Panc1 (cell line): ENCODE measurements around the gene TEX35. TPM values are rescaled to one million over a fixed set of nuclear protein-coding genes. Genes with fewer than 3 reads are reported as not detected.

Experiments used
- ATAC-seq: fragments of 200-7000 bp; cut with Tn5 transposase; 2 replicates; pipeline ENCODE4 v1.9.1; 2020; ENCODE audit warnings: mild to moderate bottlenecking, moderate library complexity
- BruUV-seq: library from RNA; stranded (reverse); fragments of 400-500 nt; replicated peaks from 2 replicates; lab custom pipeline; 2021; lab: Mats Ljungman, UMichigan
- CTCF ChIA-PET: fragments of 300-600 bp; sonication (Branson Sonifier 250); formaldehyde crosslinking; loops from one replicate; lab custom pipeline; 2022; ENCODE audit warnings: antibody characterized with exemption; lab: Charles Lee
- POLR2A ChIA-PET: fragments of 300-600 bp; sonication (Branson Sonifier 250); formaldehyde crosslinking; loops from one replicate; lab custom pipeline; 2022; ENCODE audit warnings: antibody characterized with exemption; lab: Charles Lee
- DNase-seq: peaks from one replicate; pipeline ENCODE4 v3.0.0-alpha.2; 2010; ENCODE audit warnings: low read depth, low spot score
- H3K27ac ChIP-seq: 2 replicates; pipeline ENCODE4 v1.5.1; 2011; ENCODE audit warnings: mild to moderate bottlenecking, low read length, inconsistent platforms
- H3K27me3 ChIP-seq: fragments of 200-500 bp; sonication (Bioruptor generic); 2 replicates; pipeline ENCODE4 v1.6.0; 2014; ENCODE audit warnings: low read length, inconsistent platforms; ENCODE audit not compliant: control insufficient read depth, insufficient read depth
- H3K36me3 ChIP-seq: fragments of 200-500 bp; sonication (Bioruptor generic); 2 replicates; pipeline ENCODE4 v1.5.1; 2014; ENCODE audit warnings: inconsistent platforms, mild to moderate bottlenecking, low read length, moderate library complexity; ENCODE audit not compliant: control insufficient read depth, insufficient read depth
- H3K4me1 ChIP-seq: 2 replicates; pipeline ENCODE4 v1.5.1; 2011; ENCODE audit warnings: inconsistent platforms, mild to moderate bottlenecking, low read length, moderate library complexity; ENCODE audit not compliant: control insufficient read depth, insufficient read depth
- H3K4me3 ChIP-seq, 2 experiments: 2 replicates each; pipeline ENCODE4 v1.5.1; 2011 to 2012; ENCODE audit warnings: low read depth in 2 of 2, low read length in 2 of 2, mild to moderate bottlenecking in 2 of 2, inconsistent platforms in 1 of 2, moderate library complexity in 1 of 2
- H3K9me3 ChIP-seq: fragments of 200-500 bp; sonication (Bioruptor generic); 2 replicates; pipeline ENCODE4 v1.5.1; 2014; ENCODE audit warnings: low read depth, mild to moderate bottlenecking, inconsistent platforms, low read length, moderate library complexity; ENCODE audit not compliant: control insufficient read depth, insufficient read depth
- POLR2AphosphoS5 ChIP-seq: IDR thresholded peaks from 2 replicates; pipeline ENCODE4 v1.6.1; 2012; ENCODE audit warnings: mild to moderate bottlenecking, low read depth, low read length, moderate library complexity
- REST ChIP-seq, 2 experiments: IDR thresholded peaks; 2 replicates each; pipeline ENCODE4 v1.6.1; 2011 to 2012; ENCODE audit warnings: low read depth in 2 of 2, control low read depth in 1 of 2, low read length in 1 of 2, mild to moderate bottlenecking in 1 of 2, moderate library complexity in 1 of 2; ENCODE audit not compliant: insufficient read depth in 1 of 2
- SIN3A ChIP-seq: IDR thresholded peaks from 2 replicates; pipeline ENCODE4 v1.6.1; 2012; ENCODE audit warnings: low read depth, mild to moderate bottlenecking, low read length, moderate library complexity, borderline replicate concordance; ENCODE audit not compliant: insufficient read depth
- TCF7L2 ChIP-seq: IDR thresholded peaks from 2 replicates; pipeline ENCODE4 v1.6.1; 2011; ENCODE audit warnings: mild to moderate bottlenecking, low read depth, low read length, inconsistent platforms
- in situ Hi-C: cut with HindIII; loops from 2 replicates; pipeline ENCODE4 v1.10.0; 2016; ENCODE audit warnings: low sequenced_read_pairs, low pct_unique_long_range_greater_than_20kb
- intact Hi-C: fragments of 100-400 bp; cut with micrococcal nuclease; formaldehyde crosslinking; loops from one replicate; pipeline ENCODE4 v1.10.0; 2022; ENCODE audit not compliant: unreplicated experiment
- total RNA-seq: library from RNA; stranded (reverse); gene quantifications from one replicate; pipeline ENCODE4 v1.2.1, GENCODE V29; 2021; ENCODE audit not compliant: unreplicated experiment
- TF ChIP-seq, protein P1 (sequence below): fragments of 450-650 bp; IDR thresholded peaks from 2 replicates; pipeline ENCODE4 v1.5.1; 2017; ENCODE audit warnings: mild to moderate bottlenecking

The TEX35 gene
- total RNA-seq, 1 experiment from 2014 or later: not detected

DNA sequence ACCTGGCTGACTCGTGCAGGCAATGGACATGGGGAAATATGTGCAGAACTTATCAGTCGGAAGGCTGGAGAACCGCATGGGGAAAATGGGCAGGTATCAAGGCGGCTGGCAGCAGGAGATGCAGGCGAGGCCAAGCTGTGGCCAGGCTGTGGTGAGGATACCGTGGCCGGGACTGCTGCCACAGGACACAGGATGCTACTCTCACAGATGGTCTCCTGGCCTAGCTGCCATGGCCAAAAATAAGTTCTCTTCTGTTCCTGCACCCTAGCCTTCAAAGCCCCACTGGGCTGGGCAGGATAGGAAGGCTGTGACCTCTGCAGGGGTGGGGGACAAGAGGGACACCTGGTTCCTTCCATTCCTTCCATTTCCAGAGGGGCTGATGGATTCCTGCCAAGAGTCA, 26.4 kb downstream of the TEX35 start:
- Histone ChIP-seq H3K27ac (no peak overlapping the region), H3K4me3 (no peak overlapping the region), H3K4me1 (peaks cover 28% of the 10 kb centered on the region), H3K9me3 (no peaks in the 10 kb centered on the region), H3K27me3 (no peaks in the 10 kb centered on the region), H3K36me3 (no peaks in the 10 kb centered on the region)
- DNase-seq (no peak), ATAC-seq (no peak)
- in situ Hi-C loops: no loop called here
- BruUV-seq: no TSS peak
- TF ChIP-seq, protein P1, sequence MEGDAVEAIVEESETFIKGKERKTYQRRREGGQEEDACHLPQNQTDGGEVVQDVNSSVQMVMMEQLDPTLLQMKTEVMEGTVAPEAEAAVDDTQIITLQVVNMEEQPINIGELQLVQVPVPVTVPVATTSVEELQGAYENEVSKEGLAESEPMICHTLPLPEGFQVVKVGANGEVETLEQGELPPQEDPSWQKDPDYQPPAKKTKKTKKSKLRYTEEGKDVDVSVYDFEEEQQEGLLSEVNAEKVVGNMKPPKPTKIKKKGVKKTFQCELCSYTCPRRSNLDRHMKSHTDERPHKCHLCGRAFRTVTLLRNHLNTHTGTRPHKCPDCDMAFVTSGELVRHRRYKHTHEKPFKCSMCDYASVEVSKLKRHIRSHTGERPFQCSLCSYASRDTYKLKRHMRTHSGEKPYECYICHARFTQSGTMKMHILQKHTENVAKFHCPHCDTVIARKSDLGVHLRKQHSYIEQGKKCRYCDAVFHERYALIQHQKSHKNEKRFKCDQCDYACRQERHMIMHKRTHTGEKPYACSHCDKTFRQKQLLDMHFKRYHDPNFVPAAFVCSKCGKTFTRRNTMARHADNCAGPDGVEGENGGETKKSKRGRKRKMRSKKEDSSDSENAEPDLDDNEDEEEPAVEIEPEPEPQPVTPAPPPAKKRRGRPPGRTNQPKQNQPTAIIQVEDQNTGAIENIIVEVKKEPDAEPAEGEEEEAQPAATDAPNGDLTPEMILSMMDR: no peak
- TF ChIP-seq TCF7L2 (no peak), REST (IDR thresholded peaks at IDR 0.05; ENCODE audit: insufficient read depth in 1 of 2, low read depth in 2 of 2, low read length in 1 of 2) (no peak), SIN3A (no peak), POLR2AphosphoS5 (no peak)
- ChIA-PET POLR2A (no interaction called here), CTCF (no interaction called here)
- intact Hi-C loops: no loop called here

GRCh38 chr1:178540204-178540603, 27.3 kb downstream of the TEX35 start:
- in situ Hi-C loops (no loop called here), intact Hi-C loops (loop anchor here (5.0 kb wide), 1 partner anchor 827 kb away; the partner anchor contains the start of gene AXDND1)
- H3K4me1 ChIP-seq: peaks cover 28% of the 10 kb centered on the region
- ATAC-seq (no peak), DNase-seq (no peak)
- no peaks in the 10 kb centered on the region for H3K9me3 ChIP-seq
- H3K4me3 ChIP-seq: no peak overlapping the region
- TF ChIP-seq POLR2AphosphoS5 (no peak), SIN3A (no peak), REST (IDR thresholded peaks at IDR 0.05; ENCODE audit: insufficient read depth in 1 of 2, low read depth in 2 of 2, low read length in 1 of 2) (no peak), TCF7L2 (no peak)
- TF ChIP-seq, protein P1: no peak
- ChIA-PET POLR2A (no interaction called here), CTCF (interaction anchor here (1.8 kb wide), 1 partner anchor 213 kb away, joined by 5 read pairs; no protein-coding TSS in a partner anchor)
- no peak overlapping the region for H3K27ac ChIP-seq
- no peaks in the 10 kb centered on the region for H3K27me3 ChIP-seq
- no TSS peak for BruUV-seq
- H3K36me3 ChIP-seq: no peaks in the 10 kb centered on the region
